ENCODE results near the gene NCOA4. TPM values are rescaled to one million over a fixed set of nuclear protein-coding genes. Genes with fewer than 3 reads are reported as not detected.
"Not testable (repeated sequence)": the region's sequence is repeated elsewhere in the genome, so short reads cannot be mapped to it uniquely, and the experiment has no call there.

NCOA4 gene
- total RNA-seq, 4 donors from 2014 or later: 84.3 to 135 (median 113) TPM

DNA sequence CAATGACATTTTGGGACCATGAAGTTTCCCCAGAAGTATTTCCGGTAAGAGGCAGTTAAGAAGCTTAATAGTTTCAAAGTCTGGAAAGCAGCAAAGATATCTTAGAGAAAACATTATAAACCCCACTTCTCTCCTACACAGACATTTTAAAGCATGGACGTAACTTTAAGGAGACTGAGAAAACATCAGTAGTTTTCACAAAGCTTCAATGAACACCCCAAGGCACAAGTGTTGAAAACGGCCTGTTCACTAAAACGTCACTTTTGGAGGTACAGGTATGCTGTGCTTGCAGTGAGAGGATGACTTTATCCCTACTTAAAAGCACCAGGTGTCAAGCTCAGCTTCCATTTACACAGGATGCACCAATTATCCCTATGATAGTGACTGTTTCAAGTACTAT is 25.0 kb downstream of the NCOA4 start:
- Histone ChIP-seq H3K27ac (no peak overlapping the region), H3K4me1 (no peaks in the 10 kb centered on the region), H3K36me3 (peaks cover 0 to 93% (median 35%) of the 10 kb centered on the region in 3 donors), H3K9me3 (no peaks in the 10 kb centered on the region), H3K4me3 (no peak overlapping the region), H3K27me3 (no peaks in the 10 kb centered on the region)
- 73 to 76% methylated on average over 4 of the region's 4 CpGs for WGBS, 2 donors
- TF ChIP-seq, protein P1, sequence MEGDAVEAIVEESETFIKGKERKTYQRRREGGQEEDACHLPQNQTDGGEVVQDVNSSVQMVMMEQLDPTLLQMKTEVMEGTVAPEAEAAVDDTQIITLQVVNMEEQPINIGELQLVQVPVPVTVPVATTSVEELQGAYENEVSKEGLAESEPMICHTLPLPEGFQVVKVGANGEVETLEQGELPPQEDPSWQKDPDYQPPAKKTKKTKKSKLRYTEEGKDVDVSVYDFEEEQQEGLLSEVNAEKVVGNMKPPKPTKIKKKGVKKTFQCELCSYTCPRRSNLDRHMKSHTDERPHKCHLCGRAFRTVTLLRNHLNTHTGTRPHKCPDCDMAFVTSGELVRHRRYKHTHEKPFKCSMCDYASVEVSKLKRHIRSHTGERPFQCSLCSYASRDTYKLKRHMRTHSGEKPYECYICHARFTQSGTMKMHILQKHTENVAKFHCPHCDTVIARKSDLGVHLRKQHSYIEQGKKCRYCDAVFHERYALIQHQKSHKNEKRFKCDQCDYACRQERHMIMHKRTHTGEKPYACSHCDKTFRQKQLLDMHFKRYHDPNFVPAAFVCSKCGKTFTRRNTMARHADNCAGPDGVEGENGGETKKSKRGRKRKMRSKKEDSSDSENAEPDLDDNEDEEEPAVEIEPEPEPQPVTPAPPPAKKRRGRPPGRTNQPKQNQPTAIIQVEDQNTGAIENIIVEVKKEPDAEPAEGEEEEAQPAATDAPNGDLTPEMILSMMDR (IDR thresholded peaks at IDR 0.05): no peak
- TF ChIP-seq EP300 (IDR thresholded peaks at IDR 0.05) (no peak), POLR2A (IDR thresholded peaks at IDR 0.05) (no peak)
- no peak for DNase-seq (ENCODE audit: low spot score in 2 of 2)

DNA sequence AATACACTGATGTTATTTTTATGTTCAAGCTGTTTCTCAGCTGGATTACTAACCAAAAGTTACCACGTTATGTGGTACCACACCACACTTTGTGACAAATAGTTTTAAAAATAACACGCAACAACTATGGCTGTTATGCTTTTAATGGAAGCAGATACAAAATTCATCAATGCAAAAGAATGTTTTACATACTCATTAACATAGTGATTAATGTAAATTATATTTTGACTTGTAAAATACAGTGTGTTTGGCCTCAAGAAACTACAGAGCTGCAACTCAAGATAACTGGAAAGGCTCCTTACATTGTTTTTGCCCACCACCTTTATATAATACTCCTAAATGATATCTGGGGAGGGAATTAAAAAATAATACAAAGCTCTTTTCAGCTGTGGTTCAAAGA is 25.5 kb downstream of the NCOA4 start:
- no peaks in the 10 kb centered on the region for H3K9me3 ChIP-seq
- 87 to 90% methylated on average over 2 of the region's 2 CpGs for WGBS, 2 donors
- H3K36me3 ChIP-seq: peaks cover 0 to 93% (median 35%) of the 10 kb centered on the region in 3 donors
- no peak for DNase-seq (ENCODE audit: low spot score in 2 of 2)
- no peak for TF ChIP-seq EP300 (IDR thresholded peaks at IDR 0.05)
- no peaks in the 10 kb centered on the region for H3K4me1 ChIP-seq
- no peaks in the 10 kb centered on the region for H3K27me3 ChIP-seq
- no peak overlapping the region for H3K27ac ChIP-seq
- H3K4me3 ChIP-seq: no peak overlapping the region

DNA sequence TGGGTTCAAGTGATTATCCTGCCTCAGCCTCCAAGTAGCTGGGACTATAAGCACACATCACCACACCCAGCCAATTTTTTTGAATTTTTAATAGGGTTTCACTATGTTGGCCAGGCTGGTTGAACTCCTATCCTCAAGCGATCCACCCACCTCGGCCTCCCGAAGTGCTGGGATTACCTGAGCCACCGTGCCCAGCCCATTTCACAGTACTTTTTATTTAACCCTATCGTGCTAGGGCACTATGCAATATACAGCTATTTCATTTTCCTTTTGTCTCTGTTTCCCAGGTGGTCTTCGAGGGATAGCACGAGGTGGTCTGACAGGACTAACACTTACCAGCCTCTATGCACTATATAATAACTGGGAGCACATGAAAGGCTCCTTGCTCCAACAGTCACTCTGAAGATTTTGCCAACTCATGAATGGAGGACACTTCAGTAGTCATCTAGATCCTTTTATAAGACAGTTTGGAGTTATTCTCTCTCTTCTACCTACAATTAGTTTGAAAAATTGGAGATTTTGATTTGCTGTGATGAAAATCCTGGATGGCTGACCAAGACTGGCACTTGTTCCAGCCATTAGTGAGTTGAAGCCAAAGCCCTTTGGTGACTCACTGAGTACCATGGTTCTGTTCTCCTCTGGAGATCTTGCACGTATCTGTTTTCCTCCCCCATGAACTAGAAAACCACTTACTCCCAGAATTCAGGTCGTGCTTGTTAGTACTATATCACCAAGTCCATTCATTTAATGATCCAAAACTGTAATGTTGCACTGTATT is 27.3 kb downstream of the NCOA4 start:
- TF ChIP-seq, protein P1 (IDR thresholded peaks at IDR 0.05): no peak
- TF ChIP-seq EP300 (IDR thresholded peaks at IDR 0.05): no peak
- TF ChIP-seq POLR2A (IDR thresholded peaks at IDR 0.05): no peak
- H3K36me3 ChIP-seq: peaks cover 0 to 93% (median 21%) of the 10 kb centered on the region in 3 donors
- no peak overlapping the region for H3K27ac ChIP-seq
- no peaks in the 10 kb centered on the region for H3K27me3 ChIP-seq
- H3K4me1 ChIP-seq: no peaks in the 10 kb centered on the region
- no peaks in the 10 kb centered on the region for H3K9me3 ChIP-seq
- H3K4me3 ChIP-seq: no peak overlapping the region
- DNase-seq (ENCODE audit: low spot score in 2 of 2): no peak
- WGBS, 2 donors: 87 to 90% methylated on average over 9 of the region's 9 CpGs

DNA sequence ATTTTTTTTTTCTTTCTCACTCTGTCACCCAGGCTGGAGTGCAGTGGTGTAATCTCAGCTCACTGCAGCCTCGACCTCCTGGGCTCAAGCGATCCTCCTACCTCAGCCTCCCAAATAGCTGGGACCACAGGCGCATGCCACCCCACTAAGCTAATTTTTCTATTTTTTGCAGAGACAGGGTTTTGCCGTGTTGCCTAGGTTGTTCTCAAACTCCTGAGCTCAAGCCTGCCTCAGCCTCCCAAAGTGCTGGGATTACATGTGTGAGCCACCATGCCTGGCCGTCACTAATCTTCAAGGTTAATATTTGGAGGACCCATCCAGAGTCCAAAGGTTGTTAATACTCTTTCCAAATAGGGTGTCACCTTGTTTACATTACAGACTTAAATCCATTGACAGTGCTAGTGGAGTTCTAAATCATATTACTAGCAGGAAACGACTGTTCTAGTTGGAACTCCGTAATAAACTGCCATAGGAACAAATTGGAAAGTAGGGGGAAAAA is 28.2 kb downstream of the NCOA4 start:
- WGBS, 2 donors: 95% methylated on average over 7 of the region's 7 CpGs
- not testable (repeated sequence) for DNase-seq (ENCODE audit: low spot score in 2 of 2); H3K4me3 ChIP-seq; H3K4me1 ChIP-seq; H3K9me3 ChIP-seq; H3K27ac ChIP-seq; H3K27me3 ChIP-seq
- H3K36me3 ChIP-seq: peaks cover 0 to 92% (median 21%) of the 10 kb centered on the region in 3 donors

DNA sequence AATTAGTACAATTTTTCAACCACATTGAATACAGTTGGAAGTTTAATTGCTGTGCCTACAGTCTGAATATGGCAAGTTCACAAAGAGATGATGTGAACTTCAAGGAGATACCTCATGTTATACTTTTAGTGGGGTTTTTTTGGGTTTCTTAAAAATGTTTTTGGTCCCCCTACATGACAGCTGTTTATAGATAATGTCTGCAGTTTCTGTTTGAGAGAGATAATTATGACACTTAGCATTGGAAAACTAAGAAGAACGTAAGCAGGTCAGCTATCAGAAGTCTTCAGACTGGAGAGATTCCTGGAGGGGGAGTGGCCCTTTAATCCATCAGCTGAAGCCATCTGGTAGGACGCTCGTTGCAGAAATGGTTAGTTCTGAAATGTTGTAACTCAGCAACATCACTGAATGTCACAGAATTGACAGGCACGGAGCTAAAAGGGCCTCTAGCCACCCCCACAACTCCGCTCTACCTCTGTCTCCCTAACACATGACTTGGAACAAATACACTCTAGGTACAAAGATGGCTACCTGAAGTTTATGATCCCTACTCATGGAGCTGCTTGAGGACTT is 29.2 kb downstream of the NCOA4 start:
- Histone ChIP-seq H3K36me3 (peaks cover 0 to 85% (median 21%) of the 10 kb centered on the region in 3 donors), H3K27me3 (no peaks in the 10 kb centered on the region), H3K4me3 (no peak overlapping the region), H3K4me1 (no peaks in the 10 kb centered on the region), H3K9me3 (no peaks in the 10 kb centered on the region), H3K27ac (no peak overlapping the region)
- TF ChIP-seq POLR2A (IDR thresholded peaks at IDR 0.05) (no peak), EP300 (IDR thresholded peaks at IDR 0.05) (no peak)
- TF ChIP-seq, protein P1 (IDR thresholded peaks at IDR 0.05): no peak
- 76 to 77% methylated on average over 5 of the region's 5 CpGs for WGBS, 2 donors
- no peak for DNase-seq (ENCODE audit: low spot score in 2 of 2)

DNA sequence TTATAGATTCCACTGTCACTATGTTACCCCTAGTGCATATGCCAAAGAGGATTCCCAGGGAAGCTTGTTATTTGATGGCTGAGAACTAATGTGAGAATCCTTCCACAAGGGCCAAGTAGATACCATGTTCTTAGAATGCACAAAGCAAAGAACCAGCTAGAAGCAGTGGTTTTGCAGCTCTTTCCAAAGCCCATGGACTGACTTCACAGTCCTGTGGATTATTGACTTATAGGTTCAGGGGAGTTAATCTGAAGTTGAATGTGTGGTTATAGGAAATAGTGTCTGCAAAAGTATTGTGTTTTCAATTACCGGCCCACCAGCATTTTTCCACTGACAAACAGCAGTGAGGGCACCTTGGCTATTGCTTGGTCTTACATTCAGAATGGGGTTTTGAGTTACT is 29.9 kb downstream of the NCOA4 start:
- H3K27ac ChIP-seq: no peak overlapping the region
- H3K27me3 ChIP-seq: no peaks in the 10 kb centered on the region
- H3K9me3 ChIP-seq: no peaks in the 10 kb centered on the region
- TF ChIP-seq, protein P1 (IDR thresholded peaks at IDR 0.05): no peak
- TF ChIP-seq EP300 (IDR thresholded peaks at IDR 0.05): no peak
- no peak for TF ChIP-seq POLR2A (IDR thresholded peaks at IDR 0.05)
- DNase-seq (ENCODE audit: low spot score in 2 of 2): no peak
- H3K4me3 ChIP-seq: no peak overlapping the region
- 88 to 90% methylated on average over 1 of the region's 1 CpG for WGBS, 2 donors
- H3K36me3 ChIP-seq: peaks cover 0 to 80% (median 21%) of the 10 kb centered on the region in 3 donors
- no peaks in the 10 kb centered on the region for H3K4me1 ChIP-seq

DNA sequence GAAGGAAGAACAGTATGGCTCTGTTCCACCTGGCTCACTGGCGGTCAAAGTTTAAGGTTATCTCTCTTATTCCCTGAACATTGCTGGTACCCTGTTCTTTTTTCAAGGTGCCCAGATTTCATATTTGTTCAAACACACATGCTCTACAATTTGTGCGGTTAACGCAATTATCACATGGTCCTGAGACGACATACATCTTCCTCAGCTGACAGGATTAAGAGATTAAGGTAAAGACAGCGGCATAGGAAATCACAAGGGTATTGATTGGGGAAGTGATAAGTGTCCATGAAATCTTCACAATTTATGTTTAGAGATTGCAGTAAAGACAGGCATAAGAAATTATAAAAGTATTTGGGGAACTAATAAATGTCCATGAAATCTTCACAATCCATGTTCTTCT is 30.5 kb downstream of the NCOA4 start:
- H3K27ac ChIP-seq; DNase-seq (ENCODE audit: low spot score in 2 of 2); H3K4me1 ChIP-seq; H3K9me3 ChIP-seq; H3K27me3 ChIP-seq; H3K4me3 ChIP-seq: not testable (repeated sequence)
- 98 to 99% methylated on average over 5 of the region's 5 CpGs for WGBS, 2 donors
- peaks cover 0 to 74% (median 21%) of the 10 kb centered on the region in 3 donors for H3K36me3 ChIP-seq

Measured in tibial nerve (tissue), 4 donors.